Astrocyte (in vitro differentiated cells and primary cell): ENCODE data around the gene MAGEB17. TPM values are rescaled to one million over a fixed set of nuclear protein-coding genes. Genes with fewer than 3 reads are reported as not detected.

Experiments used
- DNase-seq: peaks from one replicate; pipeline ENCODE4 v3.0.0-alpha.2; 2010; ENCODE audit warnings: low read depth
- FAIRE-seq: peaks from 2 replicates; lab custom pipeline; 2011; peaks lifted over from hg19 to GRCh38; lab: Jason Lieb, UNC
- H2AFZ ChIP-seq: 2 replicates; pipeline ENCODE4 v1.6.0; 2012; ENCODE audit warnings: low read depth, low read length, inconsistent platforms
- H3K27ac ChIP-seq: 2 replicates; pipeline ENCODE4 v1.5.1; 2011; ENCODE audit warnings: low read depth, low read length, inconsistent platforms
- H3K27me3 ChIP-seq: 2 replicates; pipeline ENCODE4 v1.6.0; 2011; ENCODE audit warnings: low read length, inconsistent platforms; ENCODE audit not compliant: insufficient read depth
- H3K36me3 ChIP-seq: 2 replicates; pipeline ENCODE4 v1.5.1; 2011; ENCODE audit warnings: low read length, inconsistent platforms; ENCODE audit not compliant: insufficient read depth
- H3K4me1 ChIP-seq: 2 replicates; pipeline ENCODE4 v1.5.1; 2011; ENCODE audit warnings: low read length, inconsistent platforms; ENCODE audit not compliant: insufficient read depth
- H3K4me2 ChIP-seq: 2 replicates; pipeline ENCODE4 v1.6.0; 2012; ENCODE audit warnings: low read length, inconsistent platforms
- H3K4me3 ChIP-seq: 2 replicates; pipeline ENCODE4 v1.5.1; 2011; ENCODE audit warnings: low read depth, mild to moderate bottlenecking, low read length, inconsistent platforms; ENCODE audit not compliant: insufficient read depth
- H3K79me2 ChIP-seq: 2 replicates; pipeline ENCODE4 v1.6.0; 2012; ENCODE audit warnings: mild to moderate bottlenecking, low read length, inconsistent platforms; ENCODE audit not compliant: insufficient read depth
- H3K9ac ChIP-seq: 2 replicates; pipeline ENCODE4 v1.6.0; 2012; ENCODE audit warnings: mild to moderate bottlenecking, low read length, inconsistent platforms
- H3K9me3 ChIP-seq: 2 replicates; pipeline ENCODE4 v1.5.1; 2012; ENCODE audit warnings: low read depth, mild to moderate bottlenecking, low read length, inconsistent platforms; ENCODE audit not compliant: insufficient read depth
- H4K20me1 ChIP-seq: 2 replicates; pipeline ENCODE4 v1.6.0; 2012; ENCODE audit warnings: low read length, inconsistent platforms; ENCODE audit not compliant: insufficient read depth
- H3K27ac Mint-ChIP-seq: one replicate; pipeline ENCODE4 v1.8.0; 2021; ENCODE audit warnings: mild to moderate bottlenecking, mixed read lengths; ENCODE audit not compliant: unreplicated experiment
- H3K27me3 Mint-ChIP-seq: one replicate; pipeline ENCODE4 v1.8.0; 2021; ENCODE audit warnings: low read depth, mixed read lengths; ENCODE audit not compliant: unreplicated experiment
- H3K36me3 Mint-ChIP-seq: one replicate; pipeline ENCODE4 v1.8.0; 2021; ENCODE audit warnings: low read depth, mixed read lengths; ENCODE audit not compliant: unreplicated experiment
- H3K4me1 Mint-ChIP-seq: one replicate; pipeline ENCODE4 v1.8.0; 2021; ENCODE audit warnings: low read depth, mixed read lengths; ENCODE audit not compliant: unreplicated experiment
- H3K4me3 Mint-ChIP-seq: one replicate; pipeline ENCODE4 v1.8.0; 2021; ENCODE audit warnings: mild to moderate bottlenecking, moderate library complexity, mixed read lengths; ENCODE audit not compliant: unreplicated experiment
- H3K9me3 Mint-ChIP-seq: one replicate; pipeline ENCODE4 v1.8.0; 2021; ENCODE audit warnings: mild to moderate bottlenecking, mixed read lengths; ENCODE audit not compliant: unreplicated experiment
- CTCF ChIP-seq: IDR thresholded peaks from 2 replicates; pipeline ENCODE4 v1.5.1; 2011; ENCODE audit warnings: low read depth, mild to moderate bottlenecking, inconsistent platforms, low read length, moderate library complexity; ENCODE audit not compliant: insufficient read depth
- EZH2 ChIP-seq: IDR thresholded peaks from 2 replicates; pipeline ENCODE4 v1.6.1; 2012; ENCODE audit warnings: mild to moderate bottlenecking, low read length, inconsistent platforms; ENCODE audit not compliant: insufficient read depth
- total RNA-seq: library from RNA; stranded (reverse); gene quantifications from 2 replicates; pipeline ENCODE4 v1.2.1, GENCODE V29; 2021

MAGEB17 gene
- total RNA-seq, 1 donor from 2014 or later: not detected

GRCh38 chrX:16185725-16186136, 18.4 kb downstream of the MAGEB17 start:
- FAIRE-seq: peak; percentile 100
- H3K4me1 Mint-ChIP-seq: peaks cover 20% of the 10 kb centered on the region
- H3K4me2 ChIP-seq: peak overlapping the region; percentile 71

GRCh38 chrX:16186380-16187007, 19.2 kb downstream of the MAGEB17 start:
- H3K27ac Mint-ChIP-seq: peak overlapping the region; percentile 66
- Histone ChIP-seq H3K79me2 (no peaks in the 10 kb centered on the region), H3K4me2 (peak overlapping the region; percentile 71)

More at GRCh38 chrX:16185725-16186136, 18.4 kb downstream of the MAGEB17 start:
- DNase-seq: peak; percentile 88
- Mint-ChIP-seq H3K27ac (peak overlapping the region; percentile 96), H3K36me3 (no peaks in the 10 kb centered on the region), H3K27me3 (no peaks in the 10 kb centered on the region), H3K9me3 (peaks cover 4% of the 10 kb centered on the region), H3K4me3 (no peak overlapping the region)
- Histone ChIP-seq H3K4me1 (peaks cover 20% of the 10 kb centered on the region), H3K79me2 (no peaks in the 10 kb centered on the region), H2AFZ (peak overlapping the region; percentile 51), H3K9me3 (no peaks in the 10 kb centered on the region), H3K9ac (peak overlapping the region; percentile 60), H4K20me1 (no peaks in the 10 kb centered on the region), H3K36me3 (no peaks in the 10 kb centered on the region), H3K27me3 (no peaks in the 10 kb centered on the region), H3K4me3 (no peak overlapping the region), H3K27ac (peak overlapping the region; percentile 73)
- TF ChIP-seq CTCF: no peak
- no peak for TF ChIP-seq EZH2

GRCh38 chrX:16187024-16187760, 19.9 kb downstream of the MAGEB17 start:
- DNase-seq (no peak), FAIRE-seq (peak; percentile 95)
- Histone ChIP-seq H3K36me3 (no peaks in the 10 kb centered on the region), H4K20me1 (no peaks in the 10 kb centered on the region), H3K9ac (no peak overlapping the region), H3K9me3 (no peaks in the 10 kb centered on the region), H3K4me1 (peaks cover 20% of the 10 kb centered on the region), H3K4me3 (no peak overlapping the region), H3K27me3 (no peaks in the 10 kb centered on the region), H3K4me2 (no peak overlapping the region), H3K27ac (no peak overlapping the region), H2AFZ (no peak overlapping the region), H3K79me2 (no peaks in the 10 kb centered on the region)
- Mint-ChIP-seq H3K36me3 (no peaks in the 10 kb centered on the region), H3K4me1 (peaks cover 18% of the 10 kb centered on the region), H3K27me3 (no peaks in the 10 kb centered on the region), H3K4me3 (no peak overlapping the region), H3K27ac (no peak overlapping the region), H3K9me3 (peaks cover 4% of the 10 kb centered on the region)
- TF ChIP-seq EZH2: no peak
- TF ChIP-seq CTCF: no peak

More at GRCh38 chrX:16186380-16187007, 19.2 kb downstream of the MAGEB17 start:
- Mint-ChIP-seq H3K4me1 (peaks cover 18% of the 10 kb centered on the region), H3K36me3 (no peaks in the 10 kb centered on the region), H3K9me3 (peaks cover 4% of the 10 kb centered on the region), H3K4me3 (no peak overlapping the region), H3K27me3 (no peaks in the 10 kb centered on the region)
- no peak overlapping the region for H2AFZ ChIP-seq
- FAIRE-seq (peak; percentile 98), DNase-seq (no peak)
- peak overlapping the region; percentile 73 for H3K27ac ChIP-seq
- no peaks in the 10 kb centered on the region for H4K20me1 ChIP-seq
- H3K9ac ChIP-seq: peak overlapping the region; percentile 47
- H3K36me3 ChIP-seq: no peaks in the 10 kb centered on the region
- no peak for TF ChIP-seq EZH2
- no peak overlapping the region for H3K4me3 ChIP-seq
- H3K27me3 ChIP-seq: no peaks in the 10 kb centered on the region
- H3K4me1 ChIP-seq: peaks cover 20% of the 10 kb centered on the region
- no peaks in the 10 kb centered on the region for H3K9me3 ChIP-seq
